NCI-H82 treated with DMSO at 0.1 percent for 48 hours (cell line): Measurements from ENCODE around the gene TENM4.

ENCODE experiments used
- DNase-seq: peaks from one replicate; lab custom pipeline; 2025; ENCODE audit not compliant: unreplicated experiment; lab: John Stamatoyannopoulos, UW

Gene TENM4

DNA sequence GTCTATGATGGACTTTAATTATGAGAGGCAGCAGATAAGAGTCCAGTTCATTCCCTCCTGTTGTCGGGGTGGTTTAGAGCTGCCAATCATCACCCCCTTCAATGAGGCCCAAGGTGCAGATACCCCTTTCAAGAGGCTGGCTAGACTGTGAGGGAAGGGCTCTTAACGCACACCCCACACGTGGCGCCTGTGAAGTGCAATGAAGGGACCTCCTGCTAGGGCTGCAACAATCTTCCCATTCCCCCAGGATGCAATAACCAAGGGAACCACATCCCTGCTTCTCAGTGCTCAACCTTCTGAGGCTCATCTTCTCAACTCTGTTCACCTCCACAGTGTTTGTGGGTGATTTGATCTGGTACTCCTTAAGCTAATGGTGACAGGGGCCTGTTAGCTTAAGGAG lies 19.0 kb downstream of the TENM4 start:
- no peak for DNase-seq

DNA sequence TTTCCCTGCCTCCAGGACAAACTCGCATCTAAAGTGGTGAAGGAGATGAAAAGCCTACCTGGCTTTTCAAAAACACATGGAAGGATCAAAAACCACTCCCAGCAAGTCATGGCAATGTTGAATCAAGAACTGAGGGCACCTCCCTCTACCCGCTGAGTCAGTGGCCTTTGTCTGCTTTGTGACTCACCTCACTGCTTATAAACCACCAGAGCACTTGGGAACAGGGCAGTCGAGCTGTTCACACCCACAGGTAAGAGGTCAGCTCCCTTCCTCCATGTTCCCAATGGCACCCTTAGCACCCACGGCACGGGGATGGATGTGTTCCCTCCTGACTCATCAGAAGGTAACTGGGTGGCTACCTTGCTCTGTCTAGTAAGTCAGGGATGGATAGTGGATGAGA lies 21.7 kb downstream of the TENM4 start:
- no peak for DNase-seq

DNA sequence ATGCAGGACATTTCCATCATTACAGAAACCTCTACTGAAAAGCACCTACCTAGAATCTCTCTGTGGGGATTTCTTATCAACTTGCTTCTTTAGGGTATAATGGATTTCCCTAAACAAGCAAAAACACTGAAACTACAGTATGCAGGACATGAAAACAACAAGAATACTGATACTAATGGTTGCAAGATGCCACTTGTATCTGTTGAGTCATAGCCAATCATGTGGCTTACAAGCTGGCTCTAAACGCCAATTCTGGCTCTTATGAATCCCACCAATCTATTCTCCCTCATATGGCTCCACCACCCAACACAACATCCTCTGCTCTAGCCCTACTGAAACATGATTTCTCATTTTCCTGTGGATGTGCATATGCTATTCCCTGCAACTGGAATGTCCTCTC lies 22.6 kb downstream of the TENM4 start:
- no peak for DNase-seq

DNA sequence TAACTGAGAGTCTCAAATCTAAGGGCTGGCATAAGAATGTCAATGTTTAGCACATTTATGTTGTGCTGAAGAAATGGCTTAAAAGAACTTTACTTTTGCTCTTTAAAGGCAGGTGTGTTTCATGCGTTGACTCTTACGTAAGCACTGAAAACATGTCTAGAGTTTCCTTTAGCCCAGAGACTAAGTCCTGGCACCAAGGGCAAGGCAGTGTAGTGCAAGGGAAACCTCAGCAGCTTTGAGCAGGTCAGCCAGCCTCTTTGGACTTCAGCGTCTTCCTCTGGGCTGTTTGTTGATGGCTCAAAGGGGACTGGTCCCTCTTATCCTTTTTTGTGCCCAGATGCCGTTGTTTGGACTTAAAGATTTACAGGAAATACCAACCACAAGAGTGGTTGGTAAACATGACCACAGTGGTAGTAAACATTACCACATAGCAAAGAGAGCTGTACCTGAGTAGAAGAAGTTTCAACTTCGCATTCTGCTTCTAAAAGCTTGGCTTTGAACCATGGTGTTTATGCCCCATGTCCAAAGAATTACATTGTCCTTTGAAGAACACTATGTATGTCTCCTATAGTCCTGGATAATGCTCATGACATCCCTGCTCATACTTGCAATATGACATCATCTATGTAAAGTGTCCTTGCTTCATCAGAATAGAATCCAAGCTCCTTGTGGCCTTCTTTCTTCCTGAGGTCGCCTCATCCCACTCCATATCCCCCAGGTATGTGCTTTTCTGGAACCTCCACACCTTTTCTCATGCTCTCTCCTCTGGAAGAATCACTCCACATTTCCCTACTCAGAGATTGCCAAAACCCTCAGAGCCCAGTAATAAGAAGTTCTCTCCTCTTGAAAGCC lies 23.5 kb downstream of the TENM4 start:
- DNase-seq = no peak

DNA sequence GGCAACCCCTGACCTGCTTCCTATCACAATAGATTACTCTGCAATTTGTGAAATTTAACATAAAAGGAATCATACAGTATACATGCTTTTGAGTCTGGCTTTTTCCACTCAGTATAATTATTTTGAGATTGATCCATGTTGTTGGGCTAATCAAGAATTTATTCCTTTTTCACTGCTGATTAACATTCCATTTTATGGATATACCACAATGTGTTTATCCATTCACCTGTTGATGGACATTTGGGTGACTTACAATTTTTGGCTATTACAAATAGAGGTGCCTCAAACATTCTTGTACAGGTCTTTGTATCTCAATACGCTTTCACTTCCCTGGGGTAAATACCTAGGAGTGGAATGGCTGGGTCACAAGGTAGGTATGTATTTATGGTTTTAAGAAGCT lies 24.9 kb downstream of the TENM4 start:
- DNase-seq = no peak

DNA sequence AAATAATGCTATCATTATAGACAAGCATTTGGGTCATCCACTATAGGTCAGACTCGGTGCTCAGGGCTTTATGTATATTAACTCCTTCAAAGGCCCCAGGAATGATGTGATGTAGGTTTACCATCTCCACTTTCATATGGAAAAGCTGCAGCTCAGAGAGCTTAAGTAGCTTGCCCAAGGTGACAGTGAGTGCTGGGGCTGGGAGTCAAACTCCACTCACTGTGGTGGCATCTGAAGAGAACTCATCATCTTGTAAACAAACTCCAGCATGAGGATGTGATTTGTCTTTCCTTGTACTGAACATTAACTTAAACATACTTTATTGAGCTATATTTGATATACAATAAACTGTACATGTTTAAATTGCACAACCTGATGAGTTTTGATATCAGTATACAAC lies 25.4 kb downstream of the TENM4 start:
- no peak for DNase-seq

DNA sequence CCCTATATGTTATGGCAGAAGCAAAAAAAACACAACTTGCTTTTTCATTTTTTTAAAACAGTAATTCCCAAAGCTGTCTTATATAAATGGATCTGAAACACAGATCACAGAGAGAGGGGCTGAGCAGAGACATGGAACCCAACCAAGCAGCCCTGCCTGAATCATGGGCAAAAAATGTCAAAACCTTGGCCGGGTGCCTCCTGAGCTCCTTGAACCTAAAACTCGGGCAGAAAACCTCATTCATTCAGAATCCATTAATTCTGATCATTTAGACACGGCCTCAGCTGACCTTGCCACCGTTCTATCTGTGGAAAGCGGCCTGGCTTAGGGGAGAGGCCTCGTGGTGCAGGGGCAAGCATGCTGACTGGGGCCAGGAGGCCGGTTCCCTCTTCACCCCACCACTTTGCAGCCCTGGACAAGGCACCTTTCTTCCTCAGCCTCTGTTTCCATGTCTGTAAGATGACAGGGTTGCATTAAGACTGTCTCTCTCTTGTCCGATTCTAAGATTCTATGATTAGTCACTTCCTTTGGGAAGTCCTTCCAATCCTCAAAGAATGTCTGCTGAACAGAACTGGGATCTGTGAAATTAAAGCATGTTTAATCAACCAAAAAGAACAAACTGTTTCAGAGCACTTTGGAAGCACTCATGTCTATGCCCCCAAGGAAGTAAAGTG lies 26.0 kb downstream of the TENM4 start:
- no peak for DNase-seq

DNA sequence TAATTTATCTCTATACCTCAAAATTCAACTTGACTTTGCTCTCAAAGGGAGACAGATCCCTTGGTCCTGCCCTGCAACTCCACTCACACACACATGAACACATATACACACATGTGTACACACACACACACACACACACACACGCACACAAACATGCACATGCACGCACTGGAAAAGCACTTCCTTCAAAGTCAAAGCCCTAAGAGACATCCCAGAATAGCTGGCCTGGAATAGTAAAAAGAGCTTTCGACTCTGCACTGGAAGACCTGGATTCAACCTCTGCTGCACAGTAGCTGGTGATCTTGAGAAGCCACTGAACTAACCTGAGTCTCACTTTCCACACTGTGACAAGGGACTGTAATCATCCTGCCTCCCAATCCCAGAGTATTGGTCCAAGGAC lies 26.8 kb downstream of the TENM4 start:
- DNase-seq = no peak

DNA sequence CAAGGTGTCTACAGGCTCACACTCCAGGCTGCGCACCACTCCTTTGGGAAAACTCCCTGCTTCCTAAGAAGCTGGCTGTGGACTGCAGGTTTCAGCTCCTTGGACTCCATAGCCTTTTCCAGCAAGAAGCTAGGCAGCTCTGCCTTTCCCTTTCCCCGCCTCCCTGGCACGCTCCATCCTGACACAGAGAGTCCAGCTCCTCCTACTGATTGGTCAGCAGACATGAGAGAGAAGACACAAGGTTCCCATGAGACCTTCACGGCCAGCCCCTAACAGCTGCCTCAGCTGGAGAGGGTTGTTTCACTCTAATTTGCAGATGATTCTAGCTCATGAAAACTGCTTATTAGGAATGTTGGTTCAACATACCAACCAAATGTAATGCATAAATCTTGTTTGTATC lies 27.6 kb downstream of the TENM4 start:
- no peak for DNase-seq

DNA sequence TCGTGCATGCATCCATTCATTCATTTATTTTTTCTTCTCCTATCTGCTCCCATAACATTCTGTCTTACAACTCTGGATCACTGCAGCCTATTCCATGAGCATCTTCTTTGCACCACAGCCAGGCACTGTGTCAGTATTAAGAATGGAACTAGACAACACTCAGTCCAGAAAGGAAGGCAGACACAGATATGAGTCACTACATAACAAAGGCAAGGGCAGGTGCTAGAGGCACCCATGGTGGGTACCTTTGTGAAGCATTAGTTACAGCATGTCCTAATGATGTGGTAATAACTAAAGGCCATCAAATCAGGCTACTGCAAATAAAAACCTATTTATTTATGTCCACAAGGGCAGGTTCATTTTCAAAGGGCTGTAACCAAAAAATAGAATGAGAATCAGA lies 28.1 kb downstream of the TENM4 start:
- no peak for DNase-seq

DNA sequence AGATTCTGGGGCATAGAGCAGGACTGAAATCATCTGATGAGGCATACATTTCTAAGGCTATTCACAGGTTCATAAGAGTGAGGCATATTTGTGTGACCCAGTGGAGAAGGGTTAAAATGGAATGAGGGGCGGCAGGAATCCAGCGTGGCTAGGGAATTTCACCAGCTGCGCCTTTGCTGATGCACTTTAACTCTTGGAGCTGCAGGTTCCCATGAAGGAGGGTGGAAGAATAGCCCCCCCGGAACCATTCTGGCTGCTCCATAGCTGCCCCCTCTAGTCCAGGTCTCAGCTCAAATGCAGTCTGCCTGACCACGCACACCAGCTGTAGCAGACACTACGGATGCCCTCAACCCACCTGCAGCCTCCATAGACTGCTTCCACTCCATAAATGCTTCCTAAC lies 31.5 kb downstream of the TENM4 start:
- DNase-seq = no peak

DNA sequence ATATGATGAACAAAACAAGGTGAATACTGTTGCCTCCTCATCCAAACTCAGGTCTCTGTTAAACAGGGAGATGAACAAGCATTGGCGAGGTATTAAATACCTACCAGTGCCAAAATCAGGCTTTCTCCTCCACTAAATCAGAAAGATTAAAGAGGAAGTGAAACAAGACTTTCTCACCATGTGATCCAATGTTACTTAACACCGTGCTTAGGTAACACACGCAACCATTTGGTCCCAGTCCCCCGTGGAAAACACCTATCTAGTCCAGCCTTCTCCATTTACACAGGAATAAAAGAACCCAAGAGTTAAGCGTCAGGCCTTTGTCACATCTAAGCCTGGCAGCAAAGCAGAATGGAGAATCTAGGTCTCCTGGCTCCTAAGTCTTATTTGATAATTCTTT lies 34.5 kb downstream of the TENM4 start:
- no peak for DNase-seq

DNA sequence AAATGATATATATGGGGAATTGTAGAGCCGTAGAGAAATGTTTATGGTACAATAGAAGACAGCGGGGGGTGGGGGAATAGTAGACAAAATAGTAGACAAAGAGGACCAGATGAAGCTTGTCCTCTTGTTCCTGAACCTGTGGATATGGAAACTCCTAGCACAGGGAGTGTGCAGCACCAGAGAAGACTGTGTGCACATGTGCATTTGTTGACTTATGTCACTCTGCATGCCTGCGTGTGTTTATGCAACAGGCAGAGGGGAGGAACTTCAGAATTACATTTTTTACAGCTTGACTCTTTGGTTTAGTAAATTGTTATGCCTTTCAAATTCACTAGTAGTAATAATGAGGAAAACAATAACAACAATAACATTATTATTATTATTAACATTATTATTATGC lies 36.0 kb downstream of the TENM4 start:
- DNase-seq = no peak

DNA sequence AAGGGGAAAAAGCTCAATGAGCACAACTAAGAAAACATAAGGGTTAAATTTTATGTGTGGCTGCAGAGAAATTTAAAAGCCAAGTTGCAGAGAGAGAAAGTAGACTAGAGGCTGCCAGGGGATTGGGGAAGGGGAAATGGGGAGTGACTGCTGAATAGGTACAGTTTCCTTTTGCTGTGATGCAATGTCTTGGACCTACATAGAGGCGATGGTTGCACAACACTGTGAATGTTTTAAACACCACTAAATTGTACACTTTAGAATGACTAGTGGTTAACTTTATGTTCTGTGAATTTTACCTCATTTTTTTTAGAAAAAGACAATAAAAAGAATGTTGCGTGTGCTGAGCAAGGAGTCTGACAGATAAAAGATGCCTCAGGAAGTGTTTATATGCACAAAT lies 36.5 kb downstream of the TENM4 start:
- no peak for DNase-seq

DNA sequence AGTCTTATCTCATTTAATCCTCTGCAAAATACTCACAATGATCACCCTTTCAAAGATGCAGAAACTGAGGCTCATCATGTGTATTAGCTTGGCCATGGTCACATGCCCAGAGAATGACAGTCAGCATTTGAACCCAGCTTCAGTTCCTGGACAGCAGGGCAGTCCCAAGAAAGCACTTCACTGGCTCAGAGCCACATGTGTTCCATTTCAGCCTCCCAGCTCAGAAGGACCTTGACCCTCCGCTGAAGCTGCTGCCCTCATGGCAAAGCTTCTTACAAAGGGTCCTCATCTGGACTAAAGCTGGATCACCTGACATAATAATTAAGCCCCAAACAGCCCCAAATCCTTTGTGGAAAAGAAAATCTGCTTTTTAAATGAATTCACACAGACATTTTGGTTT lies 37.0 kb downstream of the TENM4 start:
- no peak for DNase-seq

DNA sequence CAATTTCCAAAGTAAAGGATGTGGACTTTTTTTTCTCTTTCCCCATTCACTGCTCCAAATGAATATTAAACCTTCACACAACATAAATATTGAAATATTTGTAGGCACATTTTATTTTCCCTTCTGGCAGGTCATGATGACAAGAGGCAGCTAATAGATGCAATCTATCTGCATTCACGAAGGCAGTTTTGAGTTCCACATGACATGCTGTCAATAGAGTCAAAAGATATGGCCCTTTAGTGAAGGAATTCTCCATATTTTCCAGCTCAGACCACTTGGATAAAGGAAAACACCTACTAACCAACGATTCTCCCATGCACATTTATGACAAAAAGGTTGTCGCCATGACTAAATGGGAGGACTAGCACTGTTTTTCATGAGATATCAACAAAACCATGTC lies 37.9 kb downstream of the TENM4 start:
- DNase-seq = no peak

DNA sequence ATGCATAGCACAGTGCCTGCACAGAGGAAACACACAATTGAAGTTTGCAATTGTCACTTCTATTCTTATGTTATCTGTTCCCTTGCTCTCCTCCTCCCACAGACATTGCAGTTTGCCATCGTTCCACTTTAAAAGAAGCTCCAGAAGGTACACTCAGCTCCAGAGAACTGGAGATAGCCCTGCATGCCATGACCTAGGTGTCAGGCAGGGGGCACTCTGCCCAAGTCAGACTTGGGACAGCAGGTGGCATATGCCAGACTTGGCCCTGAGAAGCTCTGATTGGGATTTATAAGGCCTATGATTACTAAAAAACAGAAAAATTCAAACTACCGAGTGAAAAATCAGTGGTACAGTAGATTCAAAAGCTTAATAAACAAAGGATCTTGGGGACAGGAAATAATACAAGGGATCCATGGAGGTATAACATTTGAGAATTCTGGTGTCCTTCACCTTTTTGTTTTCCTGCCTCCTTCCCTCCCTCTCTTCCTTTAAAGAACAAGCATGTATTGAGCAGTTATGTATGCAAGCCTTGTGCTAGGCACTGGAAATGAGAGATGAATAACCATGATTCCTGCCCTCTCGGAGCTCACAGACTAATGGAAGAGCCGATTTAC lies 40.0 kb downstream of the TENM4 start:
- DNase-seq = no peak

DNA sequence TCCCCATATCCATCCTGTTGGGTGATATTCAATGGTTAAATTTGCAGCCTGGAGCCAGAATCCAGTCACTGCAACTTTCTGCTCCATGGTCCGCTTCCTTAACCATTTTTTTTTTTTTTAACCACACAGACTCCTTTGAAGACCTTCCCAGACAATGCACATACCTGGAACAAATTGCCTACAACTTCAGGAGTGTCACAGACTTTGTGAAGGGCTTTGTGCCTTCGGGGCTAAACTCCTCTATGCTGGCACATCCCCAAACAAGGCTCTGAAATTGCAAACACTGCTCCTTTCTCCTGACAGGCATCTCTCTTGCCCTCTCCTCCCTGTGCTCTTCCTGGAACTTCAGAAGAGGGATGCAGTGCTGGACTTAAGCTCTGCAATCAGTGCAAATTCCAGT lies 40.6 kb downstream of the TENM4 start:
- no peak for DNase-seq

DNA sequence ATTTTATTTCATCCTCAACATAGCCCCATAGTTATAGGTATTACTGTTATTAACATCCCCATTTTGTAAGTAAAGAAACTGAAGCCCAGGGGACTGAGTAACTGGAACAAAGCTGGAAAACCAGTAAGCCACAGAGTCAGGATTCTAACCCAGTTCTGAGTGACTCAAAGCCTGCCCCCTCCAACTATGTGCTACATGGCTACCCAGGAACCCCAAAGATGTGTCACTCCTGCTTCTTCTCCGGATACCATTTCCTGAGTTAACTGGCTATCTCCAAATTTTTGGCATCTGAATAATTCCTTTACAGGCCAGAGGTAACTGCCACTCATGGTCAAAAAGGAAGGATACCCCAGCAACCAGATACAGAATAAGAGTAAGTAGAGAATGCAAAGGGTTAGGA lies 43.6 kb downstream of the TENM4 start:
- no peak for DNase-seq

DNA sequence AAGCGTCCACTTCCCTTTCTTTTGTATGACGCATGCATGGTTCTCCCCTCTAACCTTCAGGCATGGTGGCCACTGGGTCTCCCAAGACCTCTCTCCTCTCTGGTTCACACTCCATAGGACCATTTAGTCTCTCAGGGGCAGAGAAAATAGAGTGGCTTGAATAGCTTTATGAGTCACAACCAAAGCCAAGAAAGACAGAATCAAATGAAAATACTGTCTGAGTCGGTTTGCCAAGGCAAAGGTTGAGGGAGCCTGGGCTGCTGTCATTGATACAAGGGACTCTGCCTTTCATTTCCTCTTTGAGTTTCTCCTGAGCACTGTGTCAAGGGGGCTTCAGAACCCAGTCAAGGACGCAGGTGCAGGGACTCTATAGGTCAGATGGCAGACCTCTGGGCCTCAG lies 44.2 kb downstream of the TENM4 start:
- no peak for DNase-seq

DNA sequence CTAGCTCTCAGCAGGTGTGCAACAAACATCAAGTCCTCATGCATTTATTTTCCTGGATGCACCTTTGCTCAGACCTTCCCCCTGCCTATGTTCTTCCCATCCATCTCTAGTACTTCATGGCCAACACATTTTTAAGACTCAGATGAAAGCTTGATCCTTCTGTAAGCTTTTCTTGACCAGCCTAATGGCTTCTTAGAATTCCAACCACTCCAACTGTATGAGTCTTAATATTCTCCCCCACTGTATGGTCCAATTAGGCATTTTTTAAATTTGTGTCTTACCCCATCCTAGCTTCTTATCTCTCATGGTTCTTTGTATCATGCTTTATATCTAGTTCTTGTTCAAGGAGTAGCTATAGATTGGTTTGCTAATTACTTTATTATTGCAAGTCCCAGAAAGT lies 44.8 kb downstream of the TENM4 start:
- no peak for DNase-seq

DNA sequence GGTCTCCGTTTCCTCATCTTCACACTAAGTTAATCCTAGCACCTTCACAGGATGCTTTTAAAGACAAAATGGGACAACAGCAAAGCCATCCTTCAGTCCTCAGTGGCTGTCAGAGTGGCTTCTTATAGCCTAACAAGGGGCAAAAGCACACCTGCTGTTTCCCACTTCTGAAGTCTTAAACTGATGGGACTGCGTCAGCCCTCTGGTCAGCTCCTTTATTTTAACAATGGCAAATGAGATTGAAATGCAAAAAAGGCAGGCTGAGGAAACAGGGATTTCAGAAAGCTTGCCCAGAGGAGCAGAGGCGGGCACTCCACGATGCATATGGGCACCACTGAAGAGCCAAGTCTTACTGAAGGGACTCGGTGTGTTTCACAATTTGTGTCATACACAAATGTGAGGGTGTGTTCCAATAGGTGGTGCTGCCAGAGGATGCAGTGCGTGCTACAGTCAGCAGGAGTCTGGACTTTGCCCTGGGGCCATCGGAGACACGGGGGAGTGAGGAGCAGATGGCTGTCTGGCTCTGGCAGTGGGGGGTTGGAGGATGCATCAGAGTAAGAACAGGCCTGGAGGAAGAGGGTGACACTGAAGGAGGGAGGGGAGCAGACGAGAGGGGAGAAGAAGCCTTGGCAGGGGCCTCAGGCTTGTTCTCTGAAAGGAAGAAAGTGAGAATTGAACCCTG lies 47.3 kb downstream of the TENM4 start:
- no peak for DNase-seq
